B cell (primary cell): Measurements from ENCODE around the gene CD6. TPM values are rescaled to one million over a fixed set of nuclear protein-coding genes. Genes with fewer than 3 reads are reported as not detected.

Source experiments
- ATAC-seq: fragments of 200-7000 bp; cut with Tn5 transposase; one replicate; pipeline ENCODE4 v1.10.0; 2021; ENCODE audit warnings: low read depth, mild to moderate bottlenecking, moderate number of reproducible peaks, moderate library complexity
- CTCF ChIA-PET: fragments of 350-600 bp; sonication (Branson Sonifier 250); formaldehyde crosslinking; loops from one replicate; lab custom pipeline; 2021; ENCODE audit warnings: antibody characterized with exemption, inconsistent platforms; lab: Charles Lee
- POLR2A ChIA-PET: fragments of 350-600 bp; sonication (Branson Sonifier 250); formaldehyde crosslinking; loops from one replicate; lab custom pipeline; 2021; ENCODE audit warnings: antibody characterized with exemption; lab: Charles Lee
- DNase-seq: peaks from one replicate; pipeline ENCODE4 v3.0.0; 2013
- H2AFZ ChIP-seq: 2 replicates; pipeline ENCODE4 v1.6.1; 2012; ENCODE audit warnings: mild to moderate bottlenecking, low read depth, low read length; ENCODE audit not compliant: insufficient read depth, poor library complexity, severe bottlenecking
- H3K27ac ChIP-seq, 2 donors: 1 replicate in 1 of 2; 2 replicates in 1 of 2; pipeline ENCODE4 v1.5.1; 2012 to 2013; ENCODE audit warnings: low read length in 2 of 2, mild to moderate bottlenecking in 2 of 2, moderate library complexity in 1 of 2
- H3K27me3 ChIP-seq, 4 experiments: fragments of 200-600 bp in 1 of 4; sonication (generic) in 1 of 4; replicated peaks in 1 of 4; 1 replicate in 2 of 4; 2 replicates in 2 of 4; pipeline versions ENCODE4 v1.6.1 to v1.7.0; 2013 to 2016; ENCODE audit warnings: low read length in 3 of 4, mild to moderate bottlenecking in 2 of 4, mixed read lengths in 1 of 4, moderate library complexity in 1 of 4; ENCODE audit not compliant: insufficient read depth in 4 of 4, control insufficient read depth in 3 of 4; ENCODE audit errors: control extremely low read depth in 1 of 4
- H3K36me3 ChIP-seq, 2 experiments: replicated peaks in 1 of 2; 1 replicate in 1 of 2; 2 replicates in 1 of 2; pipeline versions ENCODE4 v1.6.1 to v1.7.1; 2013; ENCODE audit warnings: low read length in 1 of 2; ENCODE audit not compliant: insufficient read depth in 2 of 2, control insufficient read depth in 1 of 2; ENCODE audit errors: control extremely low read depth in 1 of 2, extremely low read depth in 1 of 2
- H3K4me1 ChIP-seq, 2 donors: fragments of 200-600 bp in 1 of 2; sonication (generic) in 1 of 2; 1 replicate in 1 of 2; 2 replicates in 1 of 2; pipeline versions ENCODE4 v1.5.1 to v1.6.1; 2013 to 2017; ENCODE audit warnings: low read length in 2 of 2; ENCODE audit not compliant: control insufficient read depth in 2 of 2, insufficient read depth in 2 of 2
- H3K4me2 ChIP-seq: replicated peaks from 2 replicates; pipeline ENCODE3; 2012; ENCODE audit warnings: mild to moderate bottlenecking, low read depth, low read length; ENCODE audit not compliant: poor library complexity, severe bottlenecking
- H3K4me3 ChIP-seq, 5 experiments: fragments of 200-600 bp in 1 of 5; sonication (generic) in 1 of 5; 1 replicate in 3 of 5; 2 replicates in 2 of 5; pipeline versions ENCODE4 v1.5.1 to v1.7.0; 2011 to 2016; ENCODE audit warnings: low read length in 4 of 5, mild to moderate bottlenecking in 4 of 5, low read depth in 2 of 5, control low read depth in 1 of 5, moderate library complexity in 1 of 5; ENCODE audit not compliant: insufficient read depth in 1 of 5; ENCODE audit errors: control extremely low read depth in 1 of 5, extremely low read depth in 1 of 5
- H3K79me2 ChIP-seq: fragments of 200-600 bp; sonication (generic); one replicate; pipeline ENCODE4 v1.6.0; 2016; ENCODE audit warnings: low read length; ENCODE audit not compliant: control insufficient read depth, insufficient read depth
- H3K9ac ChIP-seq: fragments of 200-600 bp; sonication (generic); 2 replicates; pipeline ENCODE4 v1.6.1; 2017; ENCODE audit warnings: mild to moderate bottlenecking, low read length, moderate library complexity
- H3K9me3 ChIP-seq, 3 donors: one replicate each; pipeline versions ENCODE4 v1.6.1 to v1.7.1; 2013; ENCODE audit warnings: low read length in 2 of 3; ENCODE audit not compliant: control insufficient read depth in 2 of 3, insufficient read depth in 1 of 3; ENCODE audit errors: control extremely low read depth in 1 of 3
- H4K20me1 ChIP-seq: 2 replicates; pipeline ENCODE4 v1.6.0; 2012; ENCODE audit warnings: mild to moderate bottlenecking, low read length; ENCODE audit not compliant: insufficient read depth, control insufficient read depth, poor library complexity, severe bottlenecking
- H3K27ac Mint-ChIP-seq: one replicate; pipeline ENCODE4 v1.8.0; 2021; ENCODE audit warnings: mixed read lengths
- H3K27me3 Mint-ChIP-seq: one replicate; pipeline ENCODE4 v1.8.0; 2021; ENCODE audit warnings: mixed read lengths
- H3K4me1 Mint-ChIP-seq: one replicate; pipeline ENCODE4 v1.8.0; 2021; ENCODE audit warnings: mixed read lengths
- H3K4me3 Mint-ChIP-seq: one replicate; pipeline ENCODE4 v1.8.0; 2021; ENCODE audit warnings: mixed read lengths
- H3K9me3 Mint-ChIP-seq: one replicate; pipeline ENCODE4 v1.8.0; 2022; ENCODE audit warnings: mixed read lengths; ENCODE audit not compliant: insufficient read depth
- CTCF ChIP-seq: fragments of 200-600 bp; IDR thresholded peaks from one replicate; pipeline ENCODE4 v1.8.0; 2022; ENCODE audit warnings: antibody characterized with exemption, mild to moderate bottlenecking
- EZH2 ChIP-seq: IDR thresholded peaks from 2 replicates; pipeline ENCODE4 v1.6.1; 2012; ENCODE audit warnings: borderline replicate concordance, low read depth, mild to moderate bottlenecking, moderate library complexity, low read length; ENCODE audit not compliant: insufficient read depth, poor library complexity, severe bottlenecking
- WGBS: methylation state at CpG from one replicate; pipeline ENCODE4 v1.1.5; 2013; ENCODE audit warnings: missing lambda C conversion rate; ENCODE audit not compliant: insufficient coverage; 5-methylcytosine and 5-hydroxymethylcytosine counted together
- intact Hi-C: fragments of 100-400 bp; cut with micrococcal nuclease; formaldehyde crosslinking; loops from one replicate; pipeline ENCODE4 v1.10.0; 2022
- polyA plus RNA-seq: library from polyadenylated mRNA; depleted of rRNA; stranded (reverse); fragments of >200 nt; gene quantifications from 2 replicates; pipeline ENCODE4 v1.2.3, GENCODE V29; 2012
- total RNA-seq, 2 donors: library from RNA; stranded (reverse); fragments of 120-200 nt in 1 of 2; gene quantifications; 1 replicate in 1 of 2; 2 replicates in 1 of 2; pipeline versions ENCODE4 v1.2.3 to v1.2.4, GENCODE V29; 2013 to 2022

CD6 gene
- total and polyA plus RNA-seq, 2 donors (not counting 1 experiment from before 2014, with no cell fraction given), result 9.3 to 13.6 TPM

DNA sequence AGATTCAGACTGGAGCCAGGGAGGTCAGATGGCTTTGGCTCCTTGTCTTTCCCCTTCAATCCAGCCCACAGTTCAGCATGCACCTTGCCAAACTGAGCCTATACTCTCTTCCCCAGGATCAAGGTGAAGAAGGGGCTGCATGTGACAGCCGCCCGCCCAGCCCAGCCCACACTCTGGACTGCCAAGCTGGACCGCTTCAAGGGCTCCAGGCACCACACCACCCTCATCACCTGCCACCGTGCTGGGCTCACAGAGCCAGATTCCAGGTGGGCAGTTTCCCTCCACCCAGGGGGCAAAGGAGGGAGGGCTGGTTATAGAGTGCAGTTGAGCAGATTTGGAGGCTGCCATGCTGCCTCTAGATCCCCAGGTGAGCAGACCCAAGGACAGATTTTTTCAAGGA, 41.1 kb upstream of the CD6 start:
- intact Hi-C loops, result no loop called here
- Mint-ChIP-seq H3K4me1 (peaks cover 52% of the 10 kb centered on the region), H3K9me3 (no peaks in the 10 kb centered on the region), H3K27me3 (peaks cover 4% of the 10 kb centered on the region), H3K4me3 (no peak overlapping the region), H3K27ac (peak overlapping the region; percentile 56)
- Histone ChIP-seq H3K36me3 (no peaks in the 10 kb centered on the region), H3K4me2 (no peak overlapping the region), H3K4me1 (peaks cover 31 to 51% of the 10 kb centered on the region in 2 donors), H4K20me1 (no peaks in the 10 kb centered on the region), H3K4me3 (no peak overlapping the region), H3K27me3 (peaks cover 0 to 3% (median 0%) of the 10 kb centered on the region in 4 experiments), H3K9ac (no peak overlapping the region), H2AFZ (no peak overlapping the region), H3K79me2 (no peaks in the 10 kb centered on the region), H3K9me3 (peaks cover 0 to 2% (median 0%) of the 10 kb centered on the region in 3 donors), H3K27ac (no peak overlapping the region)
- DNase-seq (no peak), ATAC-seq (no peak)
- CTCF ChIA-PET, result interaction anchor here (1.3 to 5.6 kb wide), 3 partner anchors 11 to 29 kb away, joined by 5 to 26 read pairs (median 12); partner anchors contain the start of gene TMEM109
- POLR2A ChIA-PET, result interaction anchor here (11.4 kb wide), 1 partner anchor 13 kb away, joined by 96 read pairs; the partner anchor contains the start of gene TMEM109
- TF ChIP-seq EZH2 (no peak), CTCF (no peak)
- WGBS, result 100% methylated on average over 1 of the region's 4 CpGs

- Mint-ChIP-seq H3K4me1 (peaks cover 46% of the 10 kb centered on the region), H3K9me3 (no peaks in the 10 kb centered on the region), H3K27me3 (no peaks in the 10 kb centered on the region), H3K27ac (peak overlapping the region; percentile 91), H3K4me3 (peak overlapping the region; percentile 74)
- no peak overlapping the region for H2AFZ ChIP-seq
- H3K9ac ChIP-seq, result peak overlapping the region; percentile 58
- no peaks in the 10 kb centered on the region for H4K20me1 ChIP-seq
- 1% methylated on average over 9 of the region's 9 CpGs for WGBS
- CTCF ChIA-PET, result interaction anchor here (0.5 to 5.7 kb wide), 8 partner anchors 11 to 465 kb away, joined by 3 to 55 read pairs (median 7); partner anchors contain the start of gene TMEM109
- H3K9me3 ChIP-seq, result no peaks in the 10 kb centered on the region
- peak overlapping the region; percentile 72 to 90 for H3K27ac ChIP-seq
- DNase-seq (peak; percentile 92), ATAC-seq (peak; percentile 79)
- H3K79me2 ChIP-seq, result no peaks in the 10 kb centered on the region
- no peaks in the 10 kb centered on the region for H3K27me3 ChIP-seq
- peak overlapping the region in 3 of 5 experiments; percentile 5 to 56 (median 12) for H3K4me3 ChIP-seq
- H3K4me2 ChIP-seq, result peak overlapping the region; percentile 75
- intact Hi-C loops, result loop anchor here (1.0 kb wide), 4 partner anchors 17 to 229 kb away; partner anchors contain the start of genes SLC15A3 and VPS37C
- peaks cover 26 to 44% of the 10 kb centered on the region in 2 donors for H3K4me1 ChIP-seq
- TF ChIP-seq CTCF, result no peak
- no peak for TF ChIP-seq EZH2
- POLR2A ChIA-PET, result interaction anchor here (0.6 to 11.4 kb wide), 6 partner anchors 8 to 1690 kb away, joined by 3 to 96 read pairs (median 4); partner anchors contain the start of genes SLC15A3 and TMEM109
- no peaks in the 10 kb centered on the region for H3K36me3 ChIP-seq
These were observed 39.6 kb upstream of the CD6 start for GRCh38 chr11:60931917-60932316.
